SK-N-MC (cell line): Measurements from ENCODE around the gene GON4L.

ENCODE experiments used
- EZH2 ChIP-seq: fragments of 200-600 bp; sonication (generic); IDR thresholded peaks from one replicate; pipeline ENCODE4 v1.6.1; 2017; ENCODE audit warnings: antibody characterized with exemption
- FOXP2 ChIP-seq: optimal IDR thresholded peaks from 2 replicates; pipeline ENCODE3; 2011; ENCODE audit warnings: mild to moderate bottlenecking, moderate library complexity; ENCODE audit not compliant: insufficient read depth; ENCODE audit errors: extremely low read length, control extremely low read depth
- POLR2AphosphoS5 ChIP-seq: IDR thresholded peaks from 2 replicates; pipeline ENCODE4 v1.6.1; 2012; ENCODE audit warnings: mild to moderate bottlenecking, low read depth, low read length, borderline replicate concordance

GRCh38 chr1:155892796-155893195 lies 35.8 kb upstream of the GON4L start:
- TF ChIP-seq EZH2 (no peak), FOXP2 (no peak), POLR2AphosphoS5 (no peak)
